ENCODE data around the gene NRXN3.

NRXN3 gene

GRCh38 chr14:79809849-79810612, 1639.9 kb downstream of the NRXN3 start:
- no peak overlapping the region for H3K4me3 ChIP-seq (ENCODE audit: low read depth, low read length)
- peak; percentile 12 for TF ChIP-seq CTCF (IDR thresholded peaks at IDR 0.05; ENCODE audit: low read depth, low read length, missing control alignments)
- DNase-seq (ENCODE audit: low read depth) = no peak

GRCh38 chr14:79820866-79821535, 1650.8 kb downstream of the NRXN3 start:
- DNase-seq (ENCODE audit: low read depth) = no peak

GRCh38 chr14:79822034-79822433, 1651.9 kb downstream of the NRXN3 start:
- DNase-seq (ENCODE audit: low read depth) = no peak
- TF ChIP-seq CTCF (IDR thresholded peaks at IDR 0.05; ENCODE audit: low read depth, low read length, missing control alignments) = no peak
- H3K4me3 ChIP-seq (ENCODE audit: low read depth, low read length) = no peak overlapping the region

More at GRCh38 chr14:79820866-79821535, 1650.8 kb downstream of the NRXN3 start:
- no peak overlapping the region for H3K4me3 ChIP-seq (ENCODE audit: low read depth, low read length)
- TF ChIP-seq CTCF (IDR thresholded peaks at IDR 0.05; ENCODE audit: low read depth, low read length, missing control alignments) = no peak

- no peak for TF ChIP-seq CTCF (IDR thresholded peaks at IDR 0.05; ENCODE audit: low read depth, low read length, missing control alignments)
- DNase-seq (ENCODE audit: low read depth) = no peak
- no peak overlapping the region for H3K4me3 ChIP-seq (ENCODE audit: low read depth, low read length)
These were observed 1654.9 kb downstream of the NRXN3 start for GRCh38 chr14:79825046-79825521.

GRCh38 chr14:79826362-79826761, 1656.2 kb downstream of the NRXN3 start:
- DNase-seq (ENCODE audit: low read depth) = no peak
- no peak overlapping the region for H3K4me3 ChIP-seq (ENCODE audit: low read depth, low read length)
- no peak for TF ChIP-seq CTCF (IDR thresholded peaks at IDR 0.05; ENCODE audit: low read depth, low read length, missing control alignments)

- no peak for TF ChIP-seq CTCF (IDR thresholded peaks at IDR 0.05; ENCODE audit: low read depth, low read length, missing control alignments)
- H3K4me3 ChIP-seq (ENCODE audit: low read depth, low read length) = no peak overlapping the region
- no peak for DNase-seq (ENCODE audit: low read depth)
These were observed 1659.4 kb downstream of the NRXN3 start for GRCh38 chr14:79829405-79830166.
